ENCODE measurements around the gene EXOC3L4.

DNA sequence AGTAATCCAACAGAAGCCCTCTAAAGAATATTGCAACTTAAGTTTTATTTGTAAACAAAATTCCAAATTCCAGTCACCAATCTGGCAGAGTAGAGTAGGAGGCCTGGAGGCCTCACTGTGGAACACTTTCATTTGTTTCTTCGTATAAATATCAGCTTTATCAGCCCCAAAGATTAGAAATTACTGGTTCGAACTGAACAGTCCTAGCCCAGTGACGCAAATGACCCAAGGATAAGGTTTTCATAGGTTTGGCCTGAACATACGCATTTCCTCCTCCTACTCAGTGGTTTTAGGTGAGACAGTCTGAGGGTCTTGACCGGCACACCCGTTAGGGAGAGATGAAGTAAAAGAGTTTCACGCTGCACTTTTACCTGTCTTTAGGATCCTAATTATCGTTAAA is 38.8 kb upstream of the EXOC3L4 start:
- TF ChIP-seq, protein P1, sequence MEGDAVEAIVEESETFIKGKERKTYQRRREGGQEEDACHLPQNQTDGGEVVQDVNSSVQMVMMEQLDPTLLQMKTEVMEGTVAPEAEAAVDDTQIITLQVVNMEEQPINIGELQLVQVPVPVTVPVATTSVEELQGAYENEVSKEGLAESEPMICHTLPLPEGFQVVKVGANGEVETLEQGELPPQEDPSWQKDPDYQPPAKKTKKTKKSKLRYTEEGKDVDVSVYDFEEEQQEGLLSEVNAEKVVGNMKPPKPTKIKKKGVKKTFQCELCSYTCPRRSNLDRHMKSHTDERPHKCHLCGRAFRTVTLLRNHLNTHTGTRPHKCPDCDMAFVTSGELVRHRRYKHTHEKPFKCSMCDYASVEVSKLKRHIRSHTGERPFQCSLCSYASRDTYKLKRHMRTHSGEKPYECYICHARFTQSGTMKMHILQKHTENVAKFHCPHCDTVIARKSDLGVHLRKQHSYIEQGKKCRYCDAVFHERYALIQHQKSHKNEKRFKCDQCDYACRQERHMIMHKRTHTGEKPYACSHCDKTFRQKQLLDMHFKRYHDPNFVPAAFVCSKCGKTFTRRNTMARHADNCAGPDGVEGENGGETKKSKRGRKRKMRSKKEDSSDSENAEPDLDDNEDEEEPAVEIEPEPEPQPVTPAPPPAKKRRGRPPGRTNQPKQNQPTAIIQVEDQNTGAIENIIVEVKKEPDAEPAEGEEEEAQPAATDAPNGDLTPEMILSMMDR (IDR thresholded peaks at IDR 0.05; ENCODE audit: low read depth, low read length, poor library complexity, severe bottlenecking), result no peak
- no peak for TF ChIP-seq EZH2phosphoT487 (IDR thresholded peaks at IDR 0.05; ENCODE audit: borderline replicate concordance, low read length)
